ENCODE data around the gene CYB5D1.

CYB5D1 gene

DNA sequence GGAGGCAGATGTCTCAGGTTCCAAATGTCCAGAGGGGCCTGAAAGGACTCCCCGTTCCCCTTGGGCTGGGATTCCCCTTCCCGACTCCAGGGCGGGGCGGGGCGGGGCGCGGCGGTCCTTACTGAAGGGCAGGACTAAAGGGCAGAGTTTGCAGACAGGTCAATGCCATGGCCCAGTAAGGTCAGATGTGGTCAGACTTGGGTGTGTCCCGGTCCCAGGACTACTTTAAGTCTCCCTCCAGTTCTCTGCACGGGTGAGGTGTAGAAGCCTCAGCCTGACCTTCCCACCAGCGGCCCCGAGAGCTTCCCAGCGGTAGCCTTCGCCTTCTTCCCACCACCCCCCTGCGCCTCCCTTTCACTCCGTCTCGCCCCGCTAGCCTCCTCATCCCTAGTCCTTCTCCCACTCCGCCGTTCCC is 23.3 kb upstream of the CYB5D1 start:
- peak; percentile 80 to 84 for DNase-seq

DNA sequence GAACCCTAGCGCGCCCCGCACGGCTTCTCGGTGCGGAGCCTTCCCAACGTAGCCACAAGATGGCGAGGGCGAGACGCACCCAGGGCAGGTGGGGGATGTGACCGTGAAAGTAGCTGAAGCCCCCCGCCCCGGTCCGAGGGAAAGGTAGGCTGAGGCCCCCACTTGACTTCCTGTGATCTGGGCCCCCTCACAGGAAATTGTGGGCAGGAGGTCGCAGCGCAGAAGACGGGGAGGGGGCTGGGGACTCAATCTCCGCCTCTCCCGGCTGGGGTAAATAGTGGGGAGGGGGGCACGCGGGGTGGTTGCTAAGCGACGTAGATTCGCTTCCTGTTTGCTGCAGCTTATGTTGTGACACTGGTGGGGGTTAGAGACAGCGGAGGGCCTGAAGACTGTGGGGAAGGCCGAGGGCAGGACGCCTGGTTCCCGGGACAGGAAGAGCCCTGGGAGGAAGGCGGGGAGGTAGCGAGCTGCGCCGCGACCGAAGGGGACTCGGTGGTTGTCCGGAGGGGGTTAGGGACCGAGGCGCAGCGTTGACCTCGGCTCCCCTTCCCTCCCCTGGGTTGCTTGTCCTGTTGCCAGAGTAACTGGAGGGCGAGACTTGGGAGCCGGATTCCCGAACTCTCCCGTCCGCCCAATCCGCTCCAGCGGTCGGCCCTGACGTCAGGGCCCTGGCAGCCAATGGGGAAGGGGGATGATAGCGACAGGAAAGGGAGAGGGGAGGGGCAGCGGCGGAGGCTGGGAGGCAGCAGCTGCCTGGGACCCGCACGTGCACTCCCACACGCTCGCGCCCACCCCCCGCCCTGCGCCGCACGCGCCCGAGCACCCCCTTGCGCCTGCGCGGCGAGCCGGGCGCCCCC is 22.6 kb upstream of the CYB5D1 start:
- DNase-seq, result peak; percentile 95 to 97

DNA sequence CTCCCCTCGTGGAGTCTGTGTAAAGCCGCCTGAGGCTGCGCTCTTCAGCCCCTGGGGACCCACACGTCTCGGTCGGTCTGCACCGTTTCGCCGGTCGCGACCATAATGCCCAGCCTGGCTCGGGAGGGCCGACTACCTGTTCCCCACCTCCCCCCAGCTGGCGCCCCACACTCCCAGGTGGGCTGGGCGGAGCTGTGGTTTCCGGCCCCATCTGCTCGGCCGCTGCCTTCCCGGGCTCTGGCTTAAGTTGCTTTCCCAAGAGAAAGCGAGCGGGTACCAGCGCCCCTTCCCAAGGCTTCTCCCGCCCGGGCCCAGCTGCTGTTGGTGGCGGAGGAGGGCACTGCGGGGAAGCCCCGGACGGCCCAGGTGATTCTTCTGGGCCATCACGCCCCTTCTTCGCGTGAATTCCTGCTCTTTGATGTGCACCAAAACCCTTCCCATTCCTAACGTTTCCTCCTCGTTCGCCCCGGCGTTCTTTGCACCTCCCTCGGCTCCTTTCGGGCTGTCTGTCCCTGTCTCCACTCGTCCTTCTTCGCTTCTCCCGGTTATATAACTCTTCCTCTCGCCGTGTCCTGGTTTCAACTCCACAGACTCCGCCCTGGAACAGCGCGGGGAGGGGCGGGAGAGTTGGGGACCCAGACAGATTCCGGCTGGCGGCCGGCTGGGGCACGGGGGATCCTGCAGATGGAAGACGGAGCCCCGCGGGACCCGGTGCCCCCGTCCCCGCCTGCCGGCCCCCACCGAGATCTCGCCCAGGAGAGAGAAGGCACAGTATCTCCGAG is 21.8 kb upstream of the CYB5D1 start:
- DNase-seq, result peak; percentile 51 to 70

DNA sequence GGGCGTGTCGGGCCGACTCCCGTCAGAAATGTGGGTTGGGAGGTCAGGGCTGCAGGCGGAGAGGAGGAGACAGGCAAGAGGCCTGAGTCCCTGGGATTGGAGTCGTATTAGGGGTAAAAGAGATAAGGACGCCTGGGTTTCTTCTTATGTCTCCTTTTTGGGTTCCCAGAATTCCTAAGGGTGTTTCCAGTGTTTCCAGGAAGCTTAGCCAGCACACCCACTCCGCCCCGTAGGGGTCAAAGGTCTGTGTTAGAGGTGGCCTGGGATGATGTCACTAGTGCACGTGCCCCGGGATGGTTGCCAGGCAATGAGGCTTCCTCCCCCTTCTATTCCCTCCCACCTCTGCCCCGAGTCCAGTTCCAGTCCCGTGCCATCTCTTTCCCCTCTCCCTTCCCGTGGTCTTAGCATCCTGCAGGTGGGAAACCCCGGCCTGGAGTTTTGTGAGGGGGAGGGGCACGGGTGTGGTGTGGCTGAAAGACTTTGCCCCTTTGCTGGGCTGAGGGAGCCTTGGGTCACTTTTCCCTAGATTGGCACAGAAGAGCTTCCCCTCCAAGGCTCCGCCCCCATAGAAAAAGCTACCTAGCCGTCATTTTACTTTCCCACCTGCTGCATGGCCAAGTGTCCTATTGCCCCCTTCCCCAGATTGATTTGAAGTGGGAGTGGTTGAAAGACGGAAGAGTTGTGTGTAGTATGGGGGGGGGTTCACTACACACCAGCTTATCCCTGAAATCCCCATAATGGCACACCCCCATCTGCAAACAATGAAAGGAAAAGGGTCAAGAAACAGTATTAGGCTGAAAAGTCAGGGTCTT is 21.0 kb upstream of the CYB5D1 start:
- peak; percentile 83 to 87 for DNase-seq

DNA sequence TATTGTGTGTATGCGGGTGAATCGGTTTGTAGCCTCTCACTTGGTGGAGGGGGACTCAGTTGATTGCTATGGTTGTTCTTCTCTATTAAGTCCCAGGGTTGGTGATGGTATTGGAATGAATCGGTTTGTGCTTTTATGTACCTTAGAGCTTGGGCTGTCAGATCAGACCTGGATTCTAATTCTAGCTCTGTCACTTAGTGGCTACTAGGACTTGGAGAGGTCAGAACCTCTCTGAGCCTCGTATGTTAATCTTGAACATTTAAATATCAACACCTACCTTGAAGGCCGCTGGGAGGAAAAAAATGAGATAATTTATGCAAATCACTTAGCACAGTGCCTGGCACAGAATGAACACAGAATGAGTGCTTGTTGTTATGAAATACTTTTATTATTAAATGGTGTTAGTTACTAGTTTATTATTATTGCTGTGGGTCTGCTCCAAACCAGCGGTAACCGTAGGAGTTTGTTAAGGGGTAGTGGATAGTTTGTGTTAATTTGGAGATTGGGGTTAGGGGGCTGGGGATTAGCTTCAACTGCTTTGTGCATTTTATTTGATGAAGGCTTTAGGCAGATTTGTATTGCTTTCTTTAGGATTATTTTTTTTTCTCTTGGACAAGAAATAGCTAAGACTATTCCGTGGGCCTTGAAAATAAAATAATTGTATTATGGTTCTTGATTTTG is 20.3 kb upstream of the CYB5D1 start:
- DNase-seq, result peak in 1 of 2 donors; percentile 41

DNA sequence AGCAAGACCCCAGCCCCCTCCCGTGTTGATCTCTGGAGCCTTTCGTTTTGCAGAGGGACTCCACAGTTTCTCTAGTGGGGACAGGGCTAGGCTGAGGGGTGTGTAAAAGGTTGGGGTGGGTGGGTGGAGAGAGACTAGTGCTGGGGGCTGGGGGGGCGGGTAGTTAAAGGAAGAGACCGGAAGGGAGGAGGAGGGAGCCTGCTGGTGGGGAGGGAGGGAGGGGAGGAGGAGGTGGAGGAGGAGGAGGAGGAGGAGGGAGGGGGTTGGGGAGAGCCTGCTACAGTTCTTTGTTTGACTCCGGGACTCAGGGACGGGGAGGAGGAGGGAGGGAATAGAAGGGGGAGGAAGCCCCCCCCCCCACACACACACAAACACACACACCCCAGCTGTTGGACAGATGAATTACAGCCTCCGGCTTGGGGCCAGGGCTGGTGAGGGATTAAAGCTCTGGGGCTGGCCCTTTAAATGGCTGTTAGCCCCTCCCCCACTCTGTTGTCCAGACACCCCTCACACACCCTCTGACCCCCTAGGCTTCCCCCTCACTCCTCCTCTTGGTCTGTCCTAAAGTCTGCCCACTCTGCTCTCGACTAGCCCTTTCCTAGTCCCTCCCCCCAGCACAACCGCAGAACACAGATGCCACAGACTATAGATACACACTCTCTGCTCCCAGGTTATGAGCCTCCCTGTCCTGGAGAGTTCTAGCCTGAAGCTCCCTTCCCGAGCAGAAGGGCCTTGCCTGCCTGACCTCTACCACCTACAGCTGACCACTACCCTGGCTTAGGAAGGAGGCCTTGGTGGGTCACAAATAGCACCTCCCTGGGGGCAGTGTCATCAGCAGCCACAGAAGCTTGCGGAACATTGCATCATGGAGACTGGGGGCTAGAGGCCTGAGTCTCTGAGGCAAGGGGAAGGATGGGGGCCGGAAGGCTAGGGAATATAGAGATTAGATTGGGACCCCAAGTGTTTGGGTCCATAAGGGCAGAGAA is 19.4 kb upstream of the CYB5D1 start:
- peak; percentile 47 to 58 for DNase-seq

DNA sequence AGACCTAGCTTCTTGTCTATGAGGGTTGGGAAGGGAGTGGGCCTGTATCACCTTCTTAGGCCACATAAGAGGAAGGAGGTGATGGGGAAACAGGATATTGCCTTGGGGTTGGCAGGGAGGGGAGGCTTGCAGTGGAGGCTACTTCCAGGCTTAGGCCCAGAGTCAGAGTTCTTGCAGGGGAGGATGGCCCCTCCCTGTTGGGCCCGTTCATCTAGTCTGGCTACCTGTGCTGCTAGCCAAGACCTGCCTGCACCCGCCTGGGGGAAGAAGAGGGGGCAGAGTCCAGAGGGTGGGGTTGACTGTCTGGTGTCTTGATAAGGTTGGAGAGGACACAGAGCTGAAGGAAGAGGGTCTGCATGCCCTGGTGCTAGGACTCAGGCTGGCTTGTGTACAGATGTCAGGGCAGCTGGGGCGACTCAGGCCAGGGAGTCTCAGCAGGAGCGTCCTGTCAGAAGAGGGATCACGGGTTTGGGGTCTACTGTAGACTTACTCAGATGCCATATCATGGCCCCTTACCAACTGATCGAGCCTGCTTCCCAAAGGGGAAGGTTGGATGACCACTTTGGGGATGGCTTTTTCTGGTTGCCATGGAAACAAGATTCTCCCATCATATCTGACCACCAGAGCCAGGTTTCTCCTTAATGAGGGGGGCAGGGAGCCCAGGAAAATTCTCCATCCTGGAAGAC is 18.5 kb upstream of the CYB5D1 start:
- DNase-seq, result peak; percentile 27 to 56

DNA sequence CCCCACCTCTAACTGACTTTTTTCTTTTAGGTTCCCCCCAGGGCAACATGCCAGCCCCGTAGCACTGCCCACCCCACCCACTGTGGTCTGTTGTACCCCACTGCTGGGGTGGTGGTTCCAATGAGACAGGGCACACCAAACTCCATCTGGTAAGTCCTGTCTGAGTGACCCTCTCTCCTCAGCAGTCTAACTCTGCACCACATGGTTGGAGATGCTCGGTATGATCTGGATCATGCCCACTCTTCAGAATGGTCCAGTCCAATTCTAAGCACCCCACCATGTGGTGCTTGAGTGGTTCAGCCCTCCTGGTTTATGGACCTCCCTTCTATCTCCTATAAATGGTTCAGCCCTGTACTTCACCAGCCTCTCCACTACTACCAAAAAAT is 17.9 kb upstream of the CYB5D1 start:
- DNase-seq, result peak; percentile 40 to 44

DNA sequence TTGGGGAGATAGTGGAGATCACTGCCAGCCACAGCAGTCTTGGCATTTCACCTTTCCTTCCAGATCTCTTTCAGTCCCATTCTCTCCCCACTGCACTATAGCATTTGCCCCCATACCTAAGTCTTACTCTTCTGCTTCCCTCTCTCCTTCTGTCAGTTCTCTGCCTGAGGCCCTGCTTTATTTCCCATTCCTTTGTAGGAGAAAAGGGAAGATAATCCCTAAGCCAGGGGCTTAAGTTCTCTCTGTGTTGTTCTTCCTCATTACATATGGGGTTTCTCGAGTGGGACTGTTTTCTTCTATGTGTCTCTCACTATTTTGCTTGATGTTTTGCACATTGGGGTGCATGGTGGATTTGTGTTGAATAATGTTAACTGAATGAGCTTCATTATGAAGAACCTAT is 17.4 kb upstream of the CYB5D1 start:
- DNase-seq, result no peak

DNA sequence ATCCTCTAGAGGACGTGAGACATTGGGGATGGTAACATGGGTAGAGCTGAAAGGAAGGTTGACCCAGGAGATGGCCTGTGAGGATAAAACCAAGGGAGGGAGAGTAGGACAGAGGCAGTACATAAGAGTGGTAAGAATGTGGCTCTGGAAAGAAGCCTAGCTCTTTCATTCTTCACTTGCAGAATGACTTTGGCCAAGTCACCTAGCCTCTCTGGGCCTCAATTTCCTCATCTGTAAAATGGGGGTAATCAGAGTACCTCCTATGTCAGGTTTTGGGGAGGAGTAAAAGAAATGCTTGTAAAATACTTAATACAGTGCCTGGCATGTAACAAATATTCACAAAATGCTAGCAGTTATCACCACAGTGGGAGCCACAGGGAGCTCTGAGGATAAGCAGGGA is 16.9 kb upstream of the CYB5D1 start:
- DNase-seq, result no peak

DNA sequence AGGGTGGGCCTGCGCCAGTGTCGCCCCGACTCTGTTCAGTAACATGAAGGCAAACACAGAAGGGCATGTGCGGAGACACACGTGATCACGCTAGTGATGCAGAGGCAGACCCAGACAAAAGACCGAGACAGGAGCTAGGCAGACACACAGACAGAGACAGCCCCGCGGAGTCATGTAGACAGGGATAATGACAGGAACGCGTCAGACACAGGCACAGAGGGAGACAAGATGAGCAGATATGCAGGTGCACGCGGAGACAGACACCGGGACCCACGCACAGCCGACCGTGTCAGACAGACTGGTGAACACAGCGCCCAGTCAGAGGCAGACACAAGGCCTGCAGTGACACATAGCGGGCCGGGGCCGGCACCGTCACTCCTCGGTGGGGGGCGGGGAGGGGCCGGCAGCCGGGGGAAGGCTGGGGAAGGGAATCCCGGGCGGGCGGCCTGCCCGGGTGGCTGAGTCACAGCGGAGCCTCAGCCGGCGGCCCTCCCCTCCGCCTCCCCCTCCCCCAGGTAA is 16.3 kb upstream of the CYB5D1 start:
- DNase-seq, result peak; percentile 93 to 96

DNA sequence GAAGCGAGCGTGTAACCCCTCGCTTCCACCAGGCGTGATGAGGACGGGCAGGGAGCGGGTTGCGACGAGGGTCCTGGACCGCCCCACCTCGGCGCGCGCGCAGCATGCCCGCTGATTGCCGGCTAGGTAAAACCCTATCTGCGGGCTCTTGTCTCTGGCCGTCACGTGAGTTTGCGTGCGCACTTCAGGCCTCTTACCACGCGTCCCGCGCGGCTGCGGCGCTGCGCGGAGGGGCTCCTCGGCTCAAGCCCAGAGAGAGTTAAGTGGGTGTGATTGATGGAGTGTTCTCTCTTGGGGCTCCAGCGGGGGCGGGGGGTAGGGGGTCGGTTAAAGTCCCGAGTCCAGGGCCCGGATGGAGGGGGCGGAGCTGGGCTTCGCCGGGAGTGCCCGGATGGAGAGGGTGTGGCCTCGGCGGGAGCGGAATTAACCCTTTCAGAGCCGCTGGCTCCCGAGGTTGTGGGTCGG is 15.9 kb upstream of the CYB5D1 start:
- DNase-seq, result peak in 1 of 2 donors; percentile 86

DNA sequence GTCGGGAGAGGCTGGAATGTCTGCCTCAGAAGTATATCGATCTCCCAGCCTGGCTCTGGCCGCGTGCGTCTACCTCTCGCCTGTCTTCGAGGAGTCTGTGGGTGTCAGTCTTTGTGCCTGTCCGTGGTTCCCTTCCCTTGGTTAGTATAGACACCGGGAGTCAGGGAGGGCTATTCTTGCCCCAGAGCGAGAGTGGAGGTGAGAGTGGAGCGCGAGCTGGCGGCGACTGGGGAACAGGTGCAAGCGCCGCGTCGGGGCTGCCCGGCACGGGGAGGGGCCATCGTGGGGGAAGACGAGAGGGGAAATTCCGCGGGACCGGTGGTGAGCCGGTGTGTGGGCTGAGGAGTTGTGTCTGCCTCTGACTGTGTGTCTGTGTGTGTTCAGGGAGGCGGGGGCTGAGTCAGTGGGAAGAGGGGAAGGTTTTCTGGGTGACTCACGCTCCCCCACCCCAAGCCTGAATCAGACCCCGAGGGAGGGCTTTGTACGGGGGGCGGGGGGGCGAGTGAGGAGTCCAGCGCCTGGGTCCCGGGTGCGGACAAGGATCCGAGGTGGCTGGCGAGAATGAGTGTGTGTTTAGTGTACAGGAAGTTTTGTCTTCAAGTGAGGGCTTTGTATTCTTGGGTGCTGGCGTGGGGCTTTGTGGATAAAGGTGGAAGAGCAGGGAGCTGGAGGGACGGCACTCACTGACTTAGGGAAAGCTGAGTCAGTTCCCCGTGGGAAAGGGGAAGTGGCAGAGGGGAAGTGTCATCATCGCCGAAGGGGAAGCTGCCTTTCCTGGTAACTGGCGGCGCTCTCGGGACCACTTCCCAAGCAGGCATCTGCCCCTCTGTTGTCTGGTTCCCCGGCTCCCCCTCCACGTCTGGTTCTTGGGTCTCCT is 15.2 kb upstream of the CYB5D1 start:
- DNase-seq, result peak; percentile 98 to 99

DNA sequence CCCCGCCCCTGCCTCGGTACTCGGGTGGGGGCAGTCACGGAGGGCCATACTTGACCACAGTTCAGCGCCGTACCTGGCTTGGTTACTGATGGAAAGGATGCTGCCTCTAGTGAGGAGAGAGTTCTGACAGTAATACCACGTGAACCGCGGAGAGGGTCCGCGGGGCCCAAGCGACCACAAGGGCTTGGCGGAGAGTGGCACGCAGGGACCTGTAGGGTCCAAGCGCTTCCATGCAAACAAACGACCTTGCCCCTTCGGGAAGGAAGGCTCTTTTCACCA is 14.6 kb upstream of the CYB5D1 start:
- no peak for DNase-seq

DNA sequence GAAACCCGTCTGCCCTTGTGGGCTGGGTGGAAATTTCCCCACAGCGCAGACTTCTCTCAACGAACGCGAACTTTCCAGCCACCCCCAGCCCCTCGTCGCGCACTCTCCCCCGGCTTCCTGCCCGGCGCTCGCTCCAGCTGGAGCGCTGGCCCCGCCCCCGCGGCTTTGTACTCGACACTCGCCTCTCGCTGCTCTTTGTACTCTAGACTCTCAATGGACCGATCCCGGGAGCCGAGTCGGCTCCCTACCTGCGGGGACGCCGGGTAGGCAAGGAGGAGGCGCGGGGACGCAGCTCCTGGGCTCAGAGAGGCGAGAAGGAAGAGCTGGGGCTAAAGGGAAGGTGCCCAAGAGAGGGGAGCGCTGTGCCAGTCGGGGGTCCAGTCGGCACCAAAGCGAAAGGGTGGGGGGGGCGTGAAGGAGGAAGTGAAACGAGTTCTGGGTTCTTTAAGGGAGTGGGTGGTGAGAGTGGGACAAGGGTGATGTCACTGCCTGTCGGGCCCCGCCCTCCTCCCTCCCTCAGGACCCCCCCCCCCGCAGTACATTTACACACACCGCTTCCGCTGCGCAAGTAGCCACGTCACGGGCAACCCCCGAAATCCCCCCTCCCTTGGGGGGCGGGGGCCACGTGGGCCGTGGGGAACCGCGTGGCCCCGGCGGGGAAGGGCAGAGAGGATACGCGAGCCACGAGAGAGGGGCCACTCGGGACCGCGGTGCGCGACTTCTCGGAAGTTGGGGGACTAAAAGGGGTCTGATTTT is 14.1 kb upstream of the CYB5D1 start:
- peak; percentile 95 to 97 for DNase-seq

DNA sequence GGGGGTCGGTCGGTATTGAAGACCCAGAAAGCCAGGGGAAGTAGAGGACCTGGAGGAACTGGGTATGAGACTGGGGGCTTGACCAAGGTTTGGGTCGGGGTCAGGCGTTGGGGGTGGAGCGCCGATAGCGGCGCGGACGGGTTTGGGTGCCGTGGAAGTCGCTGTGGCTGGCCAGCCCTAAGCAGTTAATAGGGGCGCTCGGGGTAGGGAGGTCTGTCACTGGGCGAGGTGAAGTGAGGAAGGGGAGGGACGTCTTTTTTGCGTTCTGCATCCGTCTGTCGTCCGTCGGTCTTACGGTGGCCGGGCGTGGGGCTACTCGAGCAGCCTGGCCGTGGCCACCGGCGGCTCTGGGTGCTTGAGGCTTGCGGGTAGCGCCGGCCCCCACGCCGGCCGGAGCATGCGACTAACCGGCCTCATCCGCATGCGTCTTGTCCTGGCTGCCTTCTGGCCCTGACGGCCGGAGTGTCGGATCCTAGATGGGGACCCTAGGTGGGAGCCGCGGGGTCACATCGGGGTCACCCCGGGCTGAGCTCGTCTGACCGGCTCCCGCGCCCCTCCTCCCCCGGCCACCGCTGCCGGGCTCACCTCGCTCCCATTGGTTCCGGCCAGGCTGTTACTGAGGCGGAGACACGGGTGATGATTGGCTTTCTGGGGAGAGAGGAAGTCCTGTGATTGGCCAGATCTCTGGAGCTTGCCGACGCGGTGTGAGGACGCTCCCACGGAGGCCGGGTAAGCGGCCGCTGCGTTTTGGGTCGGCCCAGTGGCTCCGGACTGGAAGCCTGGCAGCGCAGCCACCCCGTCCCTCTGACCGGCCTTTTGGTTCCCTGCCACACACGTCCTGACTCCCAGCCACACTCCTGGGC is 13.3 kb upstream of the CYB5D1 start:
- peak; percentile 91 to 93 for DNase-seq

DNA sequence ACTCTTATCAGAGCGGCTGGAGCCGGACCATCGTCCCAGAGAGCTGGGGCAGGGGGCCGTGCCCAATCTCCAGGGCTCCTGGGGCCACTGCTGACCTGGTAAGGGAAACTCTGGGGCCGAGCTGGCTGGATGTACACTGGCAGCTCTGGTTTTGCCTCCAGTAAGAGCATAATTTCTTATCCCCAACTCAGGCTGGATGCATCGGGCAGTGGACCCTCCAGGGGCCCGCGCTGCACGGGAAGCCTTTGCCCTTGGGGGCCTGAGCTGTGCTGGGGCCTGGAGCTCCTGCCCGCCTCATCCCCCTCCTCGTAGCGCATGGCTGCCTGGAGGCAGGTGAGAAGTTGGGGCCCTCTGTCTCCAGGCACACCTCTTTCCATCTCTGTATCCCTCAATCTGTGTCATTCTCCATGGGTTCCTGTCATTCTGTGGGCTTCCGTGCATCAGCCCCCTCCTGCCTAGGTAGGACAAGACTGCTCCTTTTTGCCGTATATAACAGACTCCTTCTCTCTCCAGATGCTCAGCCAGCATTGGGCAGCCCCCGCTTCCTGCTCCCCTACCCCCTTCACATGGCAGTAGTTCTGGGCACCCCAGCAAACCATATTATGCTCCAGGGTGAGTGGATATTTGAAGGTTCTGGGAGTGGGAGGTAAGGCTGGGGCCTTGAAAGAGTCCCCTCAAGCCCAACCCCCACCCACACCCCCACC is 12.3 kb upstream of the CYB5D1 start:
- DNase-seq, result no peak

Measured in CD4-positive, alpha-beta T cell treated with Interleukin-1 beta for 1 hour (primary cell).